Uterus (tissue), 2 donors: ENCODE measurements around the gene TRMT6.

ENCODE experiments used
- POLR2A ChIP-seq, 2 donors: fragments of 450-650 bp; IDR thresholded peaks; one replicate each; pipeline ENCODE4 v1.6.1; 2016; ENCODE audit warnings: antibody characterized with exemption in 2 of 2, mild to moderate bottlenecking in 1 of 2, moderate library complexity in 1 of 2
- TF ChIP-seq, protein P1 (sequence below), 4 experiments: fragments of 200-600 bp in 2 of 4; fragments of 450-650 bp in 2 of 4; sonication (generic) in 2 of 4; IDR thresholded peaks; one replicate each; pipeline ENCODE4 v1.5.1; 2016 to 2019; ENCODE audit warnings: antibody characterized with exemption in 4 of 4, mild to moderate bottlenecking in 2 of 4, moderate library complexity in 1 of 4

DNA sequence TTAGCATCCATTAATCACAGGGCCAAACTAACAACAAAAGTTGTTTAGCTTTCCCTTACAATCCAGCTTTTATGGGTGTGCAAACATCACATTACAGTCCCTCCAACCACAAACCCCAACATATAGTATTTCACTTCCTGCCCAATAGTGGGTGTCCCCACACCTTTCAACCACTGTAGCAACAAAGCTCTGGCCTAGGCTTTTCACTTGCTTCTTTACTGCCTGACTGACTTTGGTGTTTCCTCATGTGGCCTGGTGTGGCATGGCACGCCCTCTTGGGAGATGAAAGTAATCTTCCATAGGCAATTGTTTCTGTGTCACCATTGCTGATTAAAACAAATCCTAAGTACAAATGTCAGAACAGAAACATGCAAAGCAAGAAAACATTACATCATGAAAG, 46.4 kb upstream of the TRMT6 start:
- TF ChIP-seq POLR2A (IDR thresholded peaks at IDR 0.05) = no peak
- TF ChIP-seq, protein P1, sequence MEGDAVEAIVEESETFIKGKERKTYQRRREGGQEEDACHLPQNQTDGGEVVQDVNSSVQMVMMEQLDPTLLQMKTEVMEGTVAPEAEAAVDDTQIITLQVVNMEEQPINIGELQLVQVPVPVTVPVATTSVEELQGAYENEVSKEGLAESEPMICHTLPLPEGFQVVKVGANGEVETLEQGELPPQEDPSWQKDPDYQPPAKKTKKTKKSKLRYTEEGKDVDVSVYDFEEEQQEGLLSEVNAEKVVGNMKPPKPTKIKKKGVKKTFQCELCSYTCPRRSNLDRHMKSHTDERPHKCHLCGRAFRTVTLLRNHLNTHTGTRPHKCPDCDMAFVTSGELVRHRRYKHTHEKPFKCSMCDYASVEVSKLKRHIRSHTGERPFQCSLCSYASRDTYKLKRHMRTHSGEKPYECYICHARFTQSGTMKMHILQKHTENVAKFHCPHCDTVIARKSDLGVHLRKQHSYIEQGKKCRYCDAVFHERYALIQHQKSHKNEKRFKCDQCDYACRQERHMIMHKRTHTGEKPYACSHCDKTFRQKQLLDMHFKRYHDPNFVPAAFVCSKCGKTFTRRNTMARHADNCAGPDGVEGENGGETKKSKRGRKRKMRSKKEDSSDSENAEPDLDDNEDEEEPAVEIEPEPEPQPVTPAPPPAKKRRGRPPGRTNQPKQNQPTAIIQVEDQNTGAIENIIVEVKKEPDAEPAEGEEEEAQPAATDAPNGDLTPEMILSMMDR (IDR thresholded peaks at IDR 0.05) = no peak
